Renal pelvis (tissue), 4 donors: Measurements from ENCODE around the gene ANKRD44. TPM values are rescaled to one million over a fixed set of nuclear protein-coding genes. Genes with fewer than 3 reads are reported as not detected.
"Not testable (repeated sequence)": the region's sequence is repeated elsewhere in the genome, so short reads cannot be mapped to it uniquely, and the experiment has no call there.

Experiments
- DNase-seq: peaks from one replicate; pipeline ENCODE4 v3.0.0-alpha.2; 2013
- polyA plus RNA-seq, 3 donors: library from polyadenylated mRNA; unstranded; fragments of 120-200 nt; gene quantifications; one replicate each; pipeline ENCODE4 v1.2.1, GENCODE V29; 2013; ENCODE audit not compliant: insufficient read length in 3 of 3

The ANKRD44 gene
- polyA plus RNA-seq, 3 donors: 8.8 to 13.3 (median 12.6) TPM

- no peak for DNase-seq
Measured at GRCh38 chr2:197033222-197033621, 277.4 kb downstream of the ANKRD44 start.

- no peak for DNase-seq
Measured at GRCh38 chr2:197031803-197032202, 278.8 kb downstream of the ANKRD44 start.

GRCh38 chr2:197030090-197030489 is 280.5 kb downstream of the ANKRD44 start:
- no peak for DNase-seq

- no peak for DNase-seq
Measured at GRCh38 chr2:197028633-197029032, 281.9 kb downstream of the ANKRD44 start.

- no peak for DNase-seq
Measured at GRCh38 chr2:197028230-197028629, 282.4 kb downstream of the ANKRD44 start.

- DNase-seq: no peak
Measured at GRCh38 chr2:197024206-197024605, 286.4 kb downstream of the ANKRD44 start.

GRCh38 chr2:197020921-197021320 is 289.7 kb downstream of the ANKRD44 start:
- not testable (repeated sequence) for DNase-seq

- no peak for DNase-seq
Measured at GRCh38 chr2:197013098-197013497, 297.5 kb downstream of the ANKRD44 start.

- DNase-seq: peak; percentile 29
Measured at GRCh38 chr2:197011801-197012641, 298.6 kb downstream of the ANKRD44 start.

GRCh38 chr2:197011021-197011417 is 299.6 kb downstream of the ANKRD44 start:
- no peak for DNase-seq

- DNase-seq: no peak
Measured at GRCh38 chr2:197010200-197011020, 300.2 kb downstream of the ANKRD44 start.

- DNase-seq: not testable (repeated sequence)
Measured at GRCh38 chr2:197008741-197009341, 301.7 kb downstream of the ANKRD44 start.

- DNase-seq: no peak
Measured at GRCh38 chr2:197007716-197008628, 302.6 kb downstream of the ANKRD44 start.

- DNase-seq: no peak
Measured at GRCh38 chr2:197001921-197002320, 308.7 kb downstream of the ANKRD44 start.

- DNase-seq: no peak
Measured at GRCh38 chr2:196995757-196996314, 314.7 kb downstream of the ANKRD44 start.

- no peak for DNase-seq
Measured at GRCh38 chr2:196994764-196995163, 315.8 kb downstream of the ANKRD44 start.

- DNase-seq: no peak
Measured at GRCh38 chr2:196993617-196994016, 317.0 kb downstream of the ANKRD44 start.

- DNase-seq: no peak
Measured at GRCh38 chr2:196992466-196992865, 318.1 kb downstream of the ANKRD44 start.

GRCh38 chr2:196990788-196991461 is 319.7 kb downstream of the ANKRD44 start:
- DNase-seq: no peak

- DNase-seq: no peak
Measured at GRCh38 chr2:196990092-196990491, 320.5 kb downstream of the ANKRD44 start.
